Measurements from ENCODE around the gene SPSB4. TPM values are rescaled to one million over a fixed set of nuclear protein-coding genes. Genes with fewer than 3 reads are reported as not detected.

Gene SPSB4
- total and polyA plus RNA-seq, 2 of the 13 experiments (the other 11 are each of a cell fraction or from before 2014, with no cell fraction given): not detected

GRCh38 chr3:141096164-141096563, 45.0 kb downstream of the SPSB4 start:
- Histone ChIP-seq H2AFZ (ENCODE audit: low read length) (no peak overlapping the region), H3K79me2 (ENCODE audit: insufficient read depth, low read length) (no peaks in the 10 kb centered on the region), H3K27me3 (ENCODE audit: control insufficient read depth in 1 of 2, insufficient read depth in 2 of 2, low read length in 2 of 2) (peaks cover 2 to 15% of the 10 kb centered on the region in 2 experiments; a peak in 1 of 5 replicates), H3K27ac (ENCODE audit: extremely low read length, insufficient read depth, low read length) (no peak overlapping the region), H3K9me3 (ENCODE audit: low read length) (no peaks in the 10 kb centered on the region), H3K4me2 (ENCODE audit: low read depth, low read length) (no peak overlapping the region), H3K4me3 (replicated peaks in 1 of 3; ENCODE audit: insufficient read depth in 1 of 3, low read depth in 2 of 3, low read length in 3 of 3) (no peak overlapping the region), H3K9ac (ENCODE audit: insufficient read depth, low read depth, low read length) (no peak overlapping the region), H4K20me1 (ENCODE audit: insufficient read depth, low read length) (no peaks in the 10 kb centered on the region), H3K4me1 (ENCODE audit: insufficient read depth, low read length) (no peaks in the 10 kb centered on the region), H3K36me3 (replicated peaks in 1 of 2; ENCODE audit: control insufficient read depth in 1 of 2, insufficient read depth in 2 of 2, low read length in 2 of 2) (no peaks in the 10 kb centered on the region)
- in situ Hi-C loops (cut with HindIII; ENCODE audit: extremely low pct_ligation_motif_present, low pct_unique_long_range_greater_than_20kb): no loop called here
- no peak for TF ChIP-seq PHF5A (CRISPR knock-in tag; IDR thresholded peaks at IDR 0.05; ENCODE audit: low read depth, unreplicated experiment)
- TF ChIP-seq MYC (CRISPR knock-in tag; IDR thresholded peaks at IDR 0.05; ENCODE audit: borderline replicate concordance): no peak
- no peak for TF ChIP-seq NCOR1 (IDR thresholded peaks at IDR 0.05; ENCODE audit: borderline replicate concordance, low read length)
- no TSS peak for BruUV-seq (replicated peaks)
- 100% methylated on average over 1 of the region's 1 CpG for WGBS (ENCODE audit: low lambda C conversion rate)
- no peak for DNase-seq (ENCODE audit: low spot score)
- no peak for FAIRE-seq
- no peak for ATAC-seq
- intact Hi-C loops (cut with micrococcal nuclease; ENCODE audit: unreplicated experiment): no loop called here
- ChIA-PET CTCF (ENCODE audit: low intra/inter-chr PET ratio, low total read pairs) (no interaction called here), POLR2A (no interaction called here)

GRCh38 chr3:141096981-141097380, 45.8 kb downstream of the SPSB4 start:
- H3K9me3 ChIP-seq (ENCODE audit: low read length): no peaks in the 10 kb centered on the region
- H3K36me3 ChIP-seq (replicated peaks in 1 of 2; ENCODE audit: control insufficient read depth in 1 of 2, insufficient read depth in 2 of 2, low read length in 2 of 2): no peaks in the 10 kb centered on the region
- ATAC-seq: no peak
- H2AFZ ChIP-seq (ENCODE audit: low read length): no peak overlapping the region
- H3K79me2 ChIP-seq (ENCODE audit: insufficient read depth, low read length): no peaks in the 10 kb centered on the region
- no peaks in the 10 kb centered on the region for H4K20me1 ChIP-seq (ENCODE audit: insufficient read depth, low read length)
- in situ Hi-C loops (cut with HindIII; ENCODE audit: extremely low pct_ligation_motif_present, low pct_unique_long_range_greater_than_20kb): no loop called here
- FAIRE-seq: no peak
- no peaks in the 10 kb centered on the region for H3K4me1 ChIP-seq (ENCODE audit: insufficient read depth, low read length)
- 32% methylated on average over 3 of the region's 3 CpGs for WGBS (ENCODE audit: low lambda C conversion rate)
- no TSS peak for BruUV-seq (replicated peaks)
- no peak overlapping the region for H3K27ac ChIP-seq (ENCODE audit: extremely low read length, insufficient read depth, low read length)
- H3K9ac ChIP-seq (ENCODE audit: insufficient read depth, low read depth, low read length): no peak overlapping the region
- CTCF ChIA-PET (ENCODE audit: low intra/inter-chr PET ratio, low total read pairs): no interaction called here
- DNase-seq (ENCODE audit: low spot score): no peak
- intact Hi-C loops (cut with micrococcal nuclease; ENCODE audit: unreplicated experiment): no loop called here
- no peak overlapping the region for H3K4me2 ChIP-seq (ENCODE audit: low read depth, low read length)
- H3K4me3 ChIP-seq (replicated peaks in 1 of 3; ENCODE audit: insufficient read depth in 1 of 3, low read depth in 2 of 3, low read length in 3 of 3): no peak overlapping the region
- POLR2A ChIA-PET: no interaction called here
- H3K27me3 ChIP-seq (ENCODE audit: control insufficient read depth in 1 of 2, insufficient read depth in 2 of 2, low read length in 2 of 2): peaks cover 2 to 15% of the 10 kb centered on the region in 2 experiments; a peak in 1 of 5 replicates
- TF ChIP-seq FIP1L1 (IDR thresholded peaks at IDR 0.05; ENCODE audit: borderline replicate concordance, insufficient read depth, low read depth, low read length) (no peak), SMAD3 (CRISPR knock-in tag; IDR thresholded peaks at IDR 0.05) (no peak), PHB2 (IDR thresholded peaks at IDR 0.05; ENCODE audit: partially characterized antibody) (no peak), ZNF607 (CRISPR knock-in tag; IDR thresholded peaks at IDR 0.05; ENCODE audit: borderline replicate concordance) (no peak), BCL3 (CRISPR knock-in tag; IDR thresholded peaks at IDR 0.05) (no peak), TFDP2 (CRISPR knock-in tag; IDR thresholded peaks at IDR 0.05) (no peak), CREB3 (CRISPR knock-in tag; IDR thresholded peaks at IDR 0.05) (no peak), ZNF557 (CRISPR knock-in tag; IDR thresholded peaks at IDR 0.05) (no peak), KLF13 (CRISPR knock-in tag; IDR thresholded peaks at IDR 0.05) (no peak), ZNF503 (CRISPR knock-in tag; IDR thresholded peaks at IDR 0.05) (no peak), ZFP36 (IDR thresholded peaks at IDR 0.05; ENCODE audit: borderline replicate concordance, low read depth, low read length, partially characterized antibody) (no peak)
